Colonic mucosa (tissue), 4 donors: Measurements from ENCODE around the gene PLEK. TPM values are rescaled to one million over a fixed set of nuclear protein-coding genes. Genes with fewer than 3 reads are reported as not detected.
"Not testable (repeated sequence)": the region's sequence is repeated elsewhere in the genome, so short reads cannot be mapped to it uniquely, and the experiment has no call there.

ENCODE experiments used
- DNase-seq: peaks from one replicate; pipeline ENCODE4 v3.0.0-alpha.2; 2020
- H3K27ac ChIP-seq: fragments of 200-600 bp; one replicate; pipeline ENCODE4 v1.8.0; 2021
- H3K27me3 ChIP-seq: fragments of 200-600 bp; one replicate; pipeline ENCODE4 v1.8.0; 2021
- H3K36me3 ChIP-seq: fragments of 200-600 bp; one replicate; pipeline ENCODE4 v1.8.0; 2021
- H3K4me1 ChIP-seq: fragments of 200-600 bp; one replicate; pipeline ENCODE4 v1.8.0; 2021; ENCODE audit warnings: mild to moderate bottlenecking
- H3K4me3 ChIP-seq: fragments of 200-600 bp; one replicate; pipeline ENCODE4 v1.8.0; 2021
- H3K9ac ChIP-seq, 2 donors: one replicate each; pipeline ENCODE4 v1.7.0; 2013; ENCODE audit warnings: control low read depth in 2 of 2, low read depth in 2 of 2, low read length in 2 of 2
- H3K9me3 ChIP-seq: fragments of 200-600 bp; one replicate; pipeline ENCODE4 v1.8.0; 2021
- CTCF ChIP-seq: fragments of 200-600 bp; IDR thresholded peaks from one replicate; pipeline ENCODE4 v1.8.0; 2022; ENCODE audit warnings: antibody characterized with exemption, mild to moderate bottlenecking
- intact Hi-C: fragments of 100-400 bp; cut with DNase I; formaldehyde crosslinking; loops from one replicate; pipeline ENCODE4 v1.14.1; 2022
- total RNA-seq, 2 donors: library from RNA; stranded (reverse); fragmentation: NEBNext Ultra II Directional in 1 of 2; extraction: Animal tissue kit (Norgen Biotek cat#: 25700) in 1 of 2; gene quantifications; one replicate each; pipeline ENCODE4 v1.2.1, GENCODE V29; 2021
- donor health status: healthy.
- donor health status: DM: no; HTN: no; CAD: no.
- donor health status: DM: no; HTN: no; CAD: no.

The PLEK gene
- total RNA-seq, 2 donors from 2014 or later = 2.6 to 5.1 TPM

DNA sequence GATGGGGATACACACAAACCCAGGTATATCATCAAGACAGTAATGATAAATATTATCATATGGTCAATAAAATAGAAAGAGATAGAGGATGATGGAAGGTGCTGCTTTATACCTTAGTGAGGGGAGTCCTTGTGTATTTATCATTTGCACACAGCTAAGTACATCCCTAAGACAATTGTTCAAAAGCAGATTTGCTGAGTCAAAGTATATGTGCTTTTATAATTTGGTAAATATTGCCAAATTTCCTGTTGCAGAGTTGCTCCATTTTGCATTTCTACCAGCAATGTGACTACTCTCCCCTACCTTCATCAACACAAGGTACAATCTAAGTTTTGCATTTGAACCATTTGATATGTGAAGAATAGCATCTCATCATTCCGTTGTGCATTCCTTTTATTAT, 22.6 kb upstream of the PLEK start:
- intact Hi-C loops = no loop called here
- H3K4me1 ChIP-seq = no peaks in the 10 kb centered on the region
- H3K9ac ChIP-seq = no peak overlapping the region
- H3K36me3 ChIP-seq = no peaks in the 10 kb centered on the region
- no peak overlapping the region for H3K4me3 ChIP-seq
- H3K27me3 ChIP-seq = no peaks in the 10 kb centered on the region
- no peak for DNase-seq
- H3K27ac ChIP-seq = no peak overlapping the region
- TF ChIP-seq CTCF = no peak
- H3K9me3 ChIP-seq = no peaks in the 10 kb centered on the region

GRCh38 chr2:68344031-68344430, 21.1 kb upstream of the PLEK start:
- intact Hi-C loops = no loop called here
- TF ChIP-seq CTCF = no peak
- H3K4me1 ChIP-seq = no peaks in the 10 kb centered on the region

GRCh38 chr2:68345129-68345875, 19.8 kb upstream of the PLEK start:
- H3K9ac ChIP-seq = no peak overlapping the region
- H3K4me3 ChIP-seq = no peak overlapping the region
- no peaks in the 10 kb centered on the region for H3K27me3 ChIP-seq
- no peak overlapping the region for H3K27ac ChIP-seq
- DNase-seq = no peak
- intact Hi-C loops = no loop called here
- no peak for TF ChIP-seq CTCF
- no peaks in the 10 kb centered on the region for H3K36me3 ChIP-seq
- no peaks in the 10 kb centered on the region for H3K9me3 ChIP-seq
- H3K4me1 ChIP-seq = no peaks in the 10 kb centered on the region

More at GRCh38 chr2:68344031-68344430, 21.1 kb upstream of the PLEK start:
- Histone ChIP-seq H3K27ac (no peak overlapping the region), H3K4me3 (no peak overlapping the region), H3K9ac (no peak overlapping the region), H3K27me3 (no peaks in the 10 kb centered on the region), H3K9me3 (no peaks in the 10 kb centered on the region), H3K36me3 (no peaks in the 10 kb centered on the region)
- DNase-seq = no peak

DNA sequence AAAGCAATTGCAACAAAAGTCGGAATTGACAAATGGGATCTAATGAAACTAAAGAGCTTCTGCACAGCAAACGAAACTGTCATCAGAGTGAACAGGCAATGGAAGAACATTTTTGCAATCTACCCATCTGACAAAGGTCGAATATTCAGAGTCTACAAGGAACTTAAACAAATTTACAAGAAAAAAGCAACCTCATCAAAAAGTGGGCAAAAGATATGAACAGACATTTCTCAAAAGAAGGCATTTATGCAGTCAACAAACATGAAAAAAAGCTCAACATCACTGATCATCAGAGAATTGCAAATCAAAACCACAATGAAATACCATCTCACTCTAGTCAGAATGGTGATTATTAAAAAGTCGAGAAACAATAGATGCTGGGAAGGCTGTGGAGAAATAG, 16.0 kb upstream of the PLEK start:
- H3K27ac ChIP-seq, H3K27me3 ChIP-seq, H3K36me3 ChIP-seq, H3K9ac ChIP-seq, intact Hi-C loops, H3K4me1 ChIP-seq, H3K4me3 ChIP-seq, H3K9me3 ChIP-seq, DNase-seq: not testable (repeated sequence)

DNA sequence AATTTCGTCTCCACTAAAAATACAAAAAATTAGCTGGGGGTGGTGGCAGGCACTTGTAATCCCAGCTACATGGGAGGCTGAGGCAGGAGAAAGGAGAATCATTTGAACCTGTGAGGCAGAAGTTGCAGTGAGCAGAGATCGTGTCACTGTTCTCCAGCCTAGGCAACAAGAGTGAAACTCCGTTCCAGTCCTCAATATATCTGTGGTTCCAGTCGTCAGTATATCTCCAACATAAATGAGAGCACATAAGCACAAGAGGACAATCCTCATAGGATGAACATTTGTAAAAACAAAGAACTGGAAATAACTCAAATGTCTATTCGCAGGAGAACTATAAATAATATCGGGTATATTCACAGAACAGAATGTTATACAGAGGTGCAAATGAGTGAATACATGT, 13.1 kb upstream of the PLEK start:
- Histone ChIP-seq H3K27me3 (no peaks in the 10 kb centered on the region), H3K4me3 (no peak overlapping the region), H3K27ac (no peak overlapping the region), H3K9ac (no peak overlapping the region), H3K9me3 (no peaks in the 10 kb centered on the region), H3K36me3 (no peaks in the 10 kb centered on the region), H3K4me1 (no peaks in the 10 kb centered on the region)
- no peak for DNase-seq
- no peak for TF ChIP-seq CTCF
- intact Hi-C loops = no loop called here

- no peaks in the 10 kb centered on the region for H3K9me3 ChIP-seq
- H3K4me3 ChIP-seq = no peak overlapping the region
- no peak for DNase-seq
- H3K27me3 ChIP-seq = no peaks in the 10 kb centered on the region
- H3K36me3 ChIP-seq = no peaks in the 10 kb centered on the region
- H3K4me1 ChIP-seq = no peaks in the 10 kb centered on the region
- TF ChIP-seq CTCF = no peak
- intact Hi-C loops = no loop called here
- no peak overlapping the region for H3K9ac ChIP-seq
- no peak overlapping the region for H3K27ac ChIP-seq
Observed at GRCh38 chr2:68352651-68353391, 12.3 kb upstream of the PLEK start.
